ENCODE measurements around the gene INKA2.

DNA sequence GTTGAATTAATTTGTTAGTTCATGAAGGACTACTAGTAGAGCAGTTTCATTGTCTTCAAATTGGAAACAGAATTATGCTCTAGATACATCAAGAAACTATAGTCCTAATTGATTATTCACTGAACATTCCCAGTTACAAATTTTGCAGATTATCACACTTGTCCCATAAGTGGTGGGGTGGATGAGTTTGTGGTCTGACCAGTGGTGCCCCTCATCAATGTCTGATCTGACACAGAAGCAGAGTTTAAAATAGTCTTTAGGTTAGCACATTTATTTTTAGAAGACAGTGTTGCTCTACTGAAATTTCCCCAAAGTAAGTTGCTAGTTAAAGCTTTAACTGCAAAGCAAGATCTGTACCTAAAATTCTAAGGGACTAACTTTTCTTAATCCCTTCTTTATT, 42.9 kb downstream of the INKA2 start:
- TF ChIP-seq, protein P1, sequence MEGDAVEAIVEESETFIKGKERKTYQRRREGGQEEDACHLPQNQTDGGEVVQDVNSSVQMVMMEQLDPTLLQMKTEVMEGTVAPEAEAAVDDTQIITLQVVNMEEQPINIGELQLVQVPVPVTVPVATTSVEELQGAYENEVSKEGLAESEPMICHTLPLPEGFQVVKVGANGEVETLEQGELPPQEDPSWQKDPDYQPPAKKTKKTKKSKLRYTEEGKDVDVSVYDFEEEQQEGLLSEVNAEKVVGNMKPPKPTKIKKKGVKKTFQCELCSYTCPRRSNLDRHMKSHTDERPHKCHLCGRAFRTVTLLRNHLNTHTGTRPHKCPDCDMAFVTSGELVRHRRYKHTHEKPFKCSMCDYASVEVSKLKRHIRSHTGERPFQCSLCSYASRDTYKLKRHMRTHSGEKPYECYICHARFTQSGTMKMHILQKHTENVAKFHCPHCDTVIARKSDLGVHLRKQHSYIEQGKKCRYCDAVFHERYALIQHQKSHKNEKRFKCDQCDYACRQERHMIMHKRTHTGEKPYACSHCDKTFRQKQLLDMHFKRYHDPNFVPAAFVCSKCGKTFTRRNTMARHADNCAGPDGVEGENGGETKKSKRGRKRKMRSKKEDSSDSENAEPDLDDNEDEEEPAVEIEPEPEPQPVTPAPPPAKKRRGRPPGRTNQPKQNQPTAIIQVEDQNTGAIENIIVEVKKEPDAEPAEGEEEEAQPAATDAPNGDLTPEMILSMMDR (conservative IDR thresholded peaks at IDR 0.05; ENCODE audit: low read depth in 2 of 2): no peak
- TF ChIP-seq POLR2AphosphoS5 (IDR thresholded peaks at IDR 0.05; ENCODE audit: low read depth) (no peak), EZH2 (IDR thresholded peaks at IDR 0.05; ENCODE audit: low read depth, unreplicated experiment) (no peak), ZNF114 (CRISPR knock-in tag; IDR thresholded peaks at IDR 0.05) (no peak), JUNB (IDR thresholded peaks at IDR 0.05; ENCODE audit: unreplicated experiment) (no peak), EZH2phosphoT487 (IDR thresholded peaks at IDR 0.05; ENCODE audit: unreplicated experiment) (no peak), NANOG (IDR thresholded peaks at IDR 0.05; ENCODE audit: borderline replicate concordance) (no peak), CREB1 (CRISPR knock-in tag; IDR thresholded peaks at IDR 0.05; ENCODE audit: low read depth) (no peak)
- TF ChIP-seq, protein P2, sequence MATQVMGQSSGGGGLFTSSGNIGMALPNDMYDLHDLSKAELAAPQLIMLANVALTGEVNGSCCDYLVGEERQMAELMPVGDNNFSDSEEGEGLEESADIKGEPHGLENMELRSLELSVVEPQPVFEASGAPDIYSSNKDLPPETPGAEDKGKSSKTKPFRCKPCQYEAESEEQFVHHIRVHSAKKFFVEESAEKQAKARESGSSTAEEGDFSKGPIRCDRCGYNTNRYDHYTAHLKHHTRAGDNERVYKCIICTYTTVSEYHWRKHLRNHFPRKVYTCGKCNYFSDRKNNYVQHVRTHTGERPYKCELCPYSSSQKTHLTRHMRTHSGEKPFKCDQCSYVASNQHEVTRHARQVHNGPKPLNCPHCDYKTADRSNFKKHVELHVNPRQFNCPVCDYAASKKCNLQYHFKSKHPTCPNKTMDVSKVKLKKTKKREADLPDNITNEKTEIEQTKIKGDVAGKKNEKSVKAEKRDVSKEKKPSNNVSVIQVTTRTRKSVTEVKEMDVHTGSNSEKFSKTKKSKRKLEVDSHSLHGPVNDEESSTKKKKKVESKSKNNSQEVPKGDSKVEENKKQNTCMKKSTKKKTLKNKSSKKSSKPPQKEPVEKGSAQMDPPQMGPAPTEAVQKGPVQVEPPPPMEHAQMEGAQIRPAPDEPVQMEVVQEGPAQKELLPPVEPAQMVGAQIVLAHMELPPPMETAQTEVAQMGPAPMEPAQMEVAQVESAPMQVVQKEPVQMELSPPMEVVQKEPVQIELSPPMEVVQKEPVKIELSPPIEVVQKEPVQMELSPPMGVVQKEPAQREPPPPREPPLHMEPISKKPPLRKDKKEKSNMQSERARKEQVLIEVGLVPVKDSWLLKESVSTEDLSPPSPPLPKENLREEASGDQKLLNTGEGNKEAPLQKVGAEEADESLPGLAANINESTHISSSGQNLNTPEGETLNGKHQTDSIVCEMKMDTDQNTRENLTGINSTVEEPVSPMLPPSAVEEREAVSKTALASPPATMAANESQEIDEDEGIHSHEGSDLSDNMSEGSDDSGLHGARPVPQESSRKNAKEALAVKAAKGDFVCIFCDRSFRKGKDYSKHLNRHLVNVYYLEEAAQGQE (IDR thresholded peaks at IDR 0.05; ENCODE audit: unreplicated experiment): no peak
